Stimulated activated CD8-positive, alpha-beta memory T cell treated with anti-CD3 and anti-CD28 coated beads, Interleukin-15, amount 100 ng/mL, for 4 hours (primary cell): ENCODE data around the gene CCDC86.
"Not testable (repeated sequence)": the region's sequence is repeated elsewhere in the genome, so short reads cannot be mapped to it uniquely, and the experiment has no call there.

ENCODE experiments used
- DNase-seq, 2 donors: peaks; one replicate each; pipeline ENCODE4 v3.0.0-alpha.2; 2020; ENCODE audit warnings: low read depth in 2 of 2

CCDC86 gene

GRCh38 chr11:60841797-60842667 lies at the start of gene CCDC86:
Gene CCDC86 (plus strand): TSS chr11:60842113. CDS start chr11:60842125, 12 bp downstream.
- peak; percentile 96 to 98 for DNase-seq

GRCh38 chr11:60792521-60792920 lies 49.4 kb upstream of the CCDC86 start:
- no peak for DNase-seq

- DNase-seq = no peak
Measured at GRCh38 chr11:60795291-60795690, 46.6 kb upstream of the CCDC86 start.

GRCh38 chr11:60797846-60798630 lies 43.9 kb upstream of the CCDC86 start:
- no peak for DNase-seq

GRCh38 chr11:60798631-60799030 lies 43.3 kb upstream of the CCDC86 start:
- no peak for DNase-seq

- no peak for DNase-seq
Measured at GRCh38 chr11:60801194-60801593, 40.7 kb upstream of the CCDC86 start.

- no peak for DNase-seq
Measured at GRCh38 chr11:60803273-60803936, 38.5 kb upstream of the CCDC86 start.

GRCh38 chr11:60809249-60809648 lies 32.7 kb upstream of the CCDC86 start:
- DNase-seq = no peak

GRCh38 chr11:60809691-60810090 lies 32.2 kb upstream of the CCDC86 start:
- no peak for DNase-seq

GRCh38 chr11:60810151-60810550 lies 31.8 kb upstream of the CCDC86 start:
- DNase-seq = no peak

- DNase-seq = no peak
Measured at GRCh38 chr11:60810569-60810968, 31.3 kb upstream of the CCDC86 start.

GRCh38 chr11:60813324-60813723 lies 28.6 kb upstream of the CCDC86 start:
- DNase-seq = no peak

- DNase-seq = no peak
Measured at GRCh38 chr11:60814112-60814511, 27.8 kb upstream of the CCDC86 start.

GRCh38 chr11:60816590-60817157 lies 25.2 kb upstream of the CCDC86 start:
- no peak for DNase-seq

- no peak for DNase-seq
Measured at GRCh38 chr11:60818057-60818456, 23.9 kb upstream of the CCDC86 start.

GRCh38 chr11:60821827-60822599 lies 19.9 kb upstream of the CCDC86 start:
- no peak for DNase-seq

GRCh38 chr11:60823745-60824306 lies 18.1 kb upstream of the CCDC86 start:
- not testable (repeated sequence) for DNase-seq

GRCh38 chr11:60825118-60825517 lies 16.8 kb upstream of the CCDC86 start:
- DNase-seq = no peak

- DNase-seq = no peak
Measured at GRCh38 chr11:60825790-60826189, 16.1 kb upstream of the CCDC86 start.

- DNase-seq = no peak
Measured at GRCh38 chr11:60830478-60831142, 11.3 kb upstream of the CCDC86 start.
